Activated CD8-positive, alpha-beta memory T cell treated with anti-CD3 and anti-CD28 coated beads for 48 hours (primary cell): ENCODE results near the gene NT5C2.
"Not testable (repeated sequence)": the region's sequence is repeated elsewhere in the genome, so short reads cannot be mapped to it uniquely, and the experiment has no call there.

ENCODE experiments used
- DNase-seq, 3 experiments: peaks; one replicate each; pipeline ENCODE4 v3.0.0-alpha.2; 2020; ENCODE audit warnings: low read depth in 2 of 3, low spot score in 2 of 3

The NT5C2 gene

GRCh38 chr10:103095005-103095404 lies 98.1 kb downstream of the NT5C2 start:
- no peak for DNase-seq

GRCh38 chr10:103090911-103091310 lies 102.2 kb downstream of the NT5C2 start:
- no peak for DNase-seq

- no peak for DNase-seq
These were observed 103.6 kb downstream of the NT5C2 start for GRCh38 chr10:103089493-103089892.

GRCh38 chr10:103086799-103087198 lies 106.3 kb downstream of the NT5C2 start:
- no peak for DNase-seq

- DNase-seq: no peak
These were observed 106.8 kb downstream of the NT5C2 start for GRCh38 chr10:103086261-103086660.

GRCh38 chr10:103083977-103084320 lies 109.1 kb downstream of the NT5C2 start:
- no peak for DNase-seq

GRCh38 chr10:103083266-103083976 lies 109.7 kb downstream of the NT5C2 start:
- DNase-seq: no peak

- no peak for DNase-seq
These were observed 110.4 kb downstream of the NT5C2 start for GRCh38 chr10:103082683-103083082.

- DNase-seq: no peak
These were observed 112.0 kb downstream of the NT5C2 start for GRCh38 chr10:103080891-103081581.

GRCh38 chr10:103079946-103080345 lies 113.1 kb downstream of the NT5C2 start:
- no peak for DNase-seq

- DNase-seq: no peak
These were observed 114.0 kb downstream of the NT5C2 start for GRCh38 chr10:103079100-103079499.

- no peak for DNase-seq
These were observed 114.4 kb downstream of the NT5C2 start for GRCh38 chr10:103078676-103079075.

GRCh38 chr10:103078309-103078615 lies 114.8 kb downstream of the NT5C2 start:
- no peak for DNase-seq

- DNase-seq: no peak
These were observed 115.4 kb downstream of the NT5C2 start for GRCh38 chr10:103077491-103078308.

- no peak for DNase-seq
These were observed 116.1 kb downstream of the NT5C2 start for GRCh38 chr10:103077020-103077419.

- no peak for DNase-seq
These were observed 120.2 kb downstream of the NT5C2 start for GRCh38 chr10:103072891-103073290.

GRCh38 chr10:103072276-103072675 lies 120.8 kb downstream of the NT5C2 start:
- no peak for DNase-seq

GRCh38 chr10:103069453-103070331 lies 123.4 kb downstream of the NT5C2 start:
- peak in 2 of 3 experiments; percentile 32 to 51 for DNase-seq

GRCh38 chr10:103067956-103068355 lies 125.1 kb downstream of the NT5C2 start:
- DNase-seq: no peak

- DNase-seq: no peak
These were observed 125.6 kb downstream of the NT5C2 start for GRCh38 chr10:103067484-103067883.

GRCh38 chr10:103067099-103067477 lies 126.0 kb downstream of the NT5C2 start:
- not testable (repeated sequence) for DNase-seq
